K562 (cell line): ENCODE results near the gene POLR1A. TPM values are rescaled to one million over a fixed set of nuclear protein-coding genes. Genes with fewer than 3 reads are reported as not detected.

Experiments
- ATAC-seq: fragments of 200-7000 bp; cut with Tn5 transposase; 3 replicates; pipeline ENCODE4 v1.9.1; 2020; ENCODE audit warnings: moderate library complexity
- BruUV-seq: library from RNA; stranded (reverse); fragments of 400-500 nt; replicated peaks from 2 replicates; lab custom pipeline; 2021; lab: Mats Ljungman, UMichigan
- CTCF ChIA-PET: fragments of 300-600 bp; formaldehyde crosslinking; extraction: SDS; loops from one replicate; lab custom pipeline; 2021; ENCODE audit warnings: low intra/inter-chr PET ratio; lab: Yijun Ruan, JAX
- POLR2A ChIA-PET: fragments of 300-600, 350-650 bp; sonication (Branson Sonifier 250); formaldehyde crosslinking; extraction: SDS; loops from one replicate; lab custom pipeline; 2021; ENCODE audit warnings: antibody characterized with exemption, inconsistent platforms; lab: Yijun Ruan, JAX
- DNase-seq, 4 experiments: peaks; one replicate each; pipeline versions ENCODE4 v3.0.0 to v3.0.0-alpha.2; 2011 to 2018; ENCODE audit warnings: low spot score in 3 of 4, mixed read lengths in 3 of 4; ENCODE audit errors: extremely low read depth in 1 of 4
- FAIRE-seq: peaks from 2 replicates; lab custom pipeline; 2011; peaks lifted over from hg19 to GRCh38; lab: Jason Lieb, UNC
- H2AFZ ChIP-seq: 2 replicates; pipeline ENCODE4 v1.6.0; 2011; ENCODE audit warnings: low read depth, low read length, control low read depth, inconsistent platforms
- H3K27ac ChIP-seq: fragments of 200-600 bp; 3 replicates; pipeline ENCODE4 v1.8.0; 2011; ENCODE audit warnings: low read depth, mild to moderate bottlenecking, control low read depth, inconsistent platforms, low read length, moderate library complexity, mixed read lengths; ENCODE audit errors: extremely low read depth
- H3K27me3 ChIP-seq, 2 experiments: fragments of 300-600 bp in 1 of 2; 2 replicates in 1 of 2; 3 replicates in 1 of 2; pipeline versions ENCODE4 v1.6.0 to v1.8.0; 2011; ENCODE audit warnings: inconsistent platforms in 2 of 2, low read length in 2 of 2, mild to moderate bottlenecking in 1 of 2, mixed read lengths in 1 of 2, moderate library complexity in 1 of 2; ENCODE audit not compliant: control insufficient read depth in 2 of 2, insufficient read depth in 2 of 2
- H3K36me3 ChIP-seq: fragments of 300-600 bp; 3 replicates; pipeline ENCODE4 v1.8.0; 2011; ENCODE audit warnings: mild to moderate bottlenecking, low read length, inconsistent platforms; ENCODE audit not compliant: control insufficient read depth, insufficient read depth
- H3K4me1 ChIP-seq, 2 experiments: fragments of 200-600 bp in 1 of 2; replicated peaks in 1 of 2; 2 replicates in 1 of 2; 3 replicates in 1 of 2; pipeline versions ENCODE4 v1.5.1 to v1.8.0; 2011; ENCODE audit warnings: inconsistent platforms in 2 of 2, low read length in 2 of 2, mild to moderate bottlenecking in 1 of 2, mixed read lengths in 1 of 2, moderate library complexity in 1 of 2; ENCODE audit not compliant: control insufficient read depth in 2 of 2, insufficient read depth in 2 of 2
- H3K4me2 ChIP-seq: 2 replicates; pipeline ENCODE4 v1.6.1; 2011; ENCODE audit warnings: low read length, control low read depth, inconsistent platforms, mixed read lengths; ENCODE audit not compliant: insufficient read depth
- H3K4me3 ChIP-seq: fragments of 200-600 bp; sonication (generic), shearing (Covaris generic); 2 replicates; pipeline ENCODE4 v1.5.1; 2016; ENCODE audit warnings: control low read depth, inconsistent platforms
- H3K79me2 ChIP-seq: fragments of 200-600 bp; 3 replicates; pipeline ENCODE4 v1.8.0; 2011; ENCODE audit warnings: low read length, inconsistent platforms; ENCODE audit not compliant: control insufficient read depth, insufficient read depth
- H3K9ac ChIP-seq, 2 experiments: 2 replicates each; pipeline versions ENCODE4 v1.6.0 to v1.6.1; 2011; ENCODE audit warnings: low read depth in 2 of 2, low read length in 2 of 2, control low read depth in 1 of 2, inconsistent platforms in 1 of 2, mild to moderate bottlenecking in 1 of 2, mixed read lengths in 1 of 2; ENCODE audit not compliant: insufficient read depth in 1 of 2
- H3K9me1 ChIP-seq: one replicate; pipeline ENCODE4 v1.6.0; 2011; ENCODE audit warnings: inconsistent platforms, mild to moderate bottlenecking, low read length, moderate library complexity; ENCODE audit not compliant: control insufficient read depth, insufficient read depth
- H3K9me3 ChIP-seq: replicated peaks from 2 replicates; pipeline ENCODE4 v1.5.1; 2011; ENCODE audit warnings: low read depth, low read length, inconsistent platforms; ENCODE audit not compliant: control insufficient read depth, insufficient read depth
- H4K20me1 ChIP-seq: replicated peaks from 2 replicates; pipeline ENCODE4 v1.6.1; 2011; ENCODE audit warnings: low read length, inconsistent platforms, mixed read lengths; ENCODE audit not compliant: control insufficient read depth, insufficient read depth
- EP400 ChIP-seq: fragments of 450-650 bp; IDR thresholded peaks from 2 replicates; pipeline ENCODE4 v1.6.1; 2017; ENCODE audit warnings: antibody characterized with exemption, mild to moderate bottlenecking, moderate library complexity
- FOXP1 ChIP-seq: sonication (generic); formaldehyde crosslinking; IDR thresholded peaks from 2 replicates; pipeline ENCODE4 v1.8.0; 2022; ENCODE audit warnings: mild to moderate bottlenecking, missing genetic modification reagents
- HNRNPUL1 ChIP-seq: fragments of 200-400 bp; formaldehyde crosslinking; IDR thresholded peaks from 2 replicates; pipeline ENCODE4 v1.6.1; 2017; ENCODE audit warnings: low read length
- POLR3G ChIP-seq: IDR thresholded peaks from 2 replicates; pipeline ENCODE4 v1.6.1; 2011; ENCODE audit not compliant: insufficient read length, insufficient replicate concordance; ENCODE audit errors: extremely low read depth
- TAF7 ChIP-seq: fragments of 450-650 bp; IDR thresholded peaks from 2 replicates; pipeline ENCODE4 v1.6.1; 2016; ENCODE audit warnings: missing genetic modification characterization, missing compliant biosample characterization
- ZNF24 ChIP-seq: fragments of 450-650 bp; IDR thresholded peaks from 2 replicates; pipeline ENCODE4 v1.6.1; 2016
- ZNF354B ChIP-seq: fragments of 250-450 bp; sonication (Bioruptor Pico); IDR thresholded peaks from 2 replicates; pipeline ENCODE4 v1.4.0; 2020
- ZNF384 ChIP-seq: IDR thresholded peaks from 2 replicates; pipeline ENCODE4 v1.6.1; 2012; ENCODE audit warnings: low read depth, low read length, improper control_type of control experiment
- ZNF764 ChIP-seq: fragments of 250-450 bp; sonication (Bioruptor Pico); IDR thresholded peaks from 2 replicates; pipeline ENCODE4 v1.4.0; 2020; ENCODE audit warnings: low read depth, mild to moderate bottlenecking, moderate library complexity
- WGBS: fragments of 100-300 bp; shearing (Covaris generic); methylation state at CpG from one replicate; pipeline ENCODE4 v1.1.6; 2016; ENCODE audit warnings: low coverage, mixed read lengths; ENCODE audit not compliant: insufficient coverage; ENCODE audit errors: missing lambda C conversion rate; 5-methylcytosine and 5-hydroxymethylcytosine counted together
- in situ Hi-C: fragments of 300-500 bp; cut with MboI; formaldehyde crosslinking; loops from 4 replicates; pipeline ENCODE4 v1.15.0; 2018; ENCODE audit warnings: inconsistent platforms, mixed read lengths
- intact Hi-C: fragments of 100-400 bp; cut with micrococcal nuclease; formaldehyde crosslinking; loops from 2 replicates; pipeline ENCODE4 v1.14.2; 2022
- polyA plus RNA-seq, 8 experiments: library from polyadenylated mRNA; depleted of rRNA in 4 of 8; stranded (reverse) in 5 of 8; unstranded in 3 of 8; fragments of >200 nt; fragmentation: Nextera tagmentation in 2 of 8; fragmentation: Illumina TruSeq in 1 of 8; extraction: Ambion mirVana in 2 of 8; extraction: Trizol in 1 of 8; gene quantifications; 2 replicates each; pipeline versions ENCODE4 v1.2.1 to v1.2.3, GENCODE V29; 2011 to 2014; ENCODE audit warnings: inconsistent platforms in 1 of 8, missing spikeins in 1 of 8
- total RNA-seq, 7 experiments: library from RNA; depleted of rRNA in 6 of 7; stranded (reverse); fragments of >200 nt in 6 of 7; fragmentation: Illumina TruSeq in 2 of 7; extraction: Trizol in 2 of 7; gene quantifications; 2 replicates each; pipeline versions ENCODE4 v1.2.1 to v1.2.3, GENCODE V29; 2011 to 2021; ENCODE audit warnings: low replicate concordance in 1 of 7

POLR1A gene
- total and polyA plus RNA-seq, 9 of the 15 experiments (the other 6 are each of a cell fraction or from before 2014, with no cell fraction given) = 3.0 to 72.1 (median 21.8) TPM

- H3K4me3 ChIP-seq = no peak overlapping the region
- POLR2A ChIA-PET = no interaction called here
- intact Hi-C loops = no loop called here
- no peaks in the 10 kb centered on the region for H3K9me1 ChIP-seq
- DNase-seq (no peak), ATAC-seq (no peak), FAIRE-seq (no peak)
- no peaks in the 10 kb centered on the region for H4K20me1 ChIP-seq
- CTCF ChIA-PET = no interaction called here
- in situ Hi-C loops = no loop called here
- no TSS peak for BruUV-seq
- WGBS = 98% methylated on average over 11 of the region's 11 CpGs
- H3K27me3 ChIP-seq = no peaks in the 10 kb centered on the region
- H3K4me1 ChIP-seq = peaks cover 0 to 9% of the 10 kb centered on the region in 2 experiments; a peak in 3 of 5 replicates
- no peaks in the 10 kb centered on the region for H3K79me2 ChIP-seq
- H3K9me3 ChIP-seq = no peaks in the 10 kb centered on the region
- H3K4me2 ChIP-seq = no peak overlapping the region
- TF ChIP-seq ZNF764 (CRISPR knock-in tag) (no peak), TAF7 (tag) (no peak), ZNF384 (no peak), POLR3G (no peak), ZNF354B (CRISPR knock-in tag) (no peak), ZNF24 (no peak), HNRNPUL1 (no peak), EP400 (no peak), FOXP1 (no peak)
- no peak overlapping the region for H3K27ac ChIP-seq
- peaks cover 100% of the 10 kb centered on the region; the same call in 2 of the 3 replicates for H3K36me3 ChIP-seq
- H3K9ac ChIP-seq = 0 out of 4 replicates have a peak overlapping the region, but pooled peaks of 1 of the 2 experiments have one; percentile 9
- H2AFZ ChIP-seq = no peak overlapping the region
These were observed 72.7 kb downstream of the POLR1A start for GRCh38 chr2:86032861-86033595.
